Neural progenitor cell (in vitro differentiated cells): Measurements from ENCODE around the gene FUT7. TPM values are rescaled to one million over a fixed set of nuclear protein-coding genes. Genes with fewer than 3 reads are reported as not detected.

ENCODE experiments used
- DNase-seq: peaks from one replicate; pipeline ENCODE4 v3.0.0-alpha.2; 2016; ENCODE audit warnings: low spot score
- H2AFZ ChIP-seq: fragments of 200-600 bp; sonication (generic); replicated peaks from 2 replicates; pipeline ENCODE4 v1.6.1; 2016; ENCODE audit warnings: antibody characterized with exemption
- H3F3A ChIP-seq: fragments of 200-600 bp; sonication (generic); 2 replicates; pipeline ENCODE4 v1.6.1; 2016; ENCODE audit warnings: antibody characterized with exemption, low read depth
- H3K27ac ChIP-seq: fragments of 200-600 bp; sonication (generic); 2 replicates; pipeline ENCODE4 v1.5.1; 2016; ENCODE audit warnings: mild to moderate bottlenecking
- H3K27me3 ChIP-seq: fragments of 200-600 bp; sonication (generic); 2 replicates; pipeline ENCODE4 v1.6.1; 2016; ENCODE audit warnings: mild to moderate bottlenecking, moderate library complexity
- H3K36me3 ChIP-seq: fragments of 200-600 bp; sonication (generic); 2 replicates; pipeline ENCODE4 v1.5.1; 2016
- H3K4me1 ChIP-seq: fragments of 200-600 bp; sonication (generic); 2 replicates; pipeline ENCODE4 v1.6.1; 2016; ENCODE audit warnings: mixed run types
- H3K4me2 ChIP-seq: fragments of 200-600 bp; sonication (generic); 2 replicates; pipeline ENCODE4 v1.6.1; 2016
- H3K4me3 ChIP-seq: fragments of 200-600 bp; sonication (generic); 2 replicates; pipeline ENCODE4 v1.5.1; 2016
- H3K79me2 ChIP-seq: fragments of 200-600 bp; sonication (generic); 2 replicates; pipeline ENCODE4 v1.6.1; 2016; ENCODE audit warnings: low read depth
- H3K9ac ChIP-seq: fragments of 200-600 bp; sonication (generic); 2 replicates; pipeline ENCODE4 v1.6.1; 2016
- H3K9me3 ChIP-seq: fragments of 200-600 bp; sonication (generic); 2 replicates; pipeline ENCODE4 v1.5.1; 2016; ENCODE audit warnings: low read depth
- H4K20me1 ChIP-seq: fragments of 200-600 bp; sonication (generic); 2 replicates; pipeline ENCODE4 v1.6.1; 2016; ENCODE audit warnings: low read depth
- H3K27ac Mint-ChIP-seq: 3 replicates; pipeline ENCODE4 v1.8.0; 2021; ENCODE audit warnings: mixed read lengths
- H3K27me3 Mint-ChIP-seq: 2 replicates; pipeline ENCODE4 v1.8.0; 2022; ENCODE audit warnings: low read depth, mild to moderate bottlenecking, inconsistent platforms, moderate library complexity, mixed read lengths; ENCODE audit not compliant: insufficient read depth
- H3K36me3 Mint-ChIP-seq: 3 replicates; pipeline ENCODE4 v1.8.0; 2021; ENCODE audit warnings: mixed read lengths
- H3K4me1 Mint-ChIP-seq: 3 replicates; pipeline ENCODE4 v1.8.0; 2021; ENCODE audit warnings: mixed read lengths
- H3K4me3 Mint-ChIP-seq: 3 replicates; pipeline ENCODE4 v1.8.0; 2021; ENCODE audit warnings: mild to moderate bottlenecking, moderate library complexity, mixed read lengths
- H3K9me3 Mint-ChIP-seq: 3 replicates; pipeline ENCODE4 v1.8.0; 2020; ENCODE audit warnings: mixed read lengths
- CTCF ChIP-seq: fragments of 200-600 bp; sonication (generic); IDR thresholded peaks from 2 replicates; pipeline ENCODE4 v1.5.1; 2017; ENCODE audit warnings: antibody characterized with exemption, mild to moderate bottlenecking
- EZH2 ChIP-seq: fragments of 200-600 bp; sonication (generic); IDR thresholded peaks from 2 replicates; pipeline ENCODE4 v1.6.1; 2017; ENCODE audit warnings: antibody characterized with exemption, mild to moderate bottlenecking, moderate library complexity
- EZH2phosphoT487 ChIP-seq: fragments of 200-600 bp; sonication (generic); IDR thresholded peaks from 2 replicates; pipeline ENCODE4 v1.6.1; 2017; ENCODE audit warnings: antibody characterized with exemption
- total RNA-seq: library from RNA; depleted of rRNA; stranded (reverse); fragments of >200 nt; gene quantifications from 2 replicates; pipeline ENCODE4 v1.2.3, GENCODE V29; 2015; ENCODE audit warnings: low replicate concordance

Gene FUT7
- total RNA-seq, 1 donor from 2014 or later = not detected

GRCh38 chr9:137032858-137033257 lies 970 bp upstream of the FUT7 start:
- no peak overlapping the region for H3K9ac ChIP-seq

GRCh38 chr9:137030538-137031527 lies 1.1 kb downstream of the FUT7 start:
- Histone ChIP-seq H3K9me3 (no peaks in the 10 kb centered on the region), H3F3A (peaks cover 29% of the 10 kb centered on the region), H3K4me3 (no peak overlapping the region), H3K79me2 (no peaks in the 10 kb centered on the region), H3K27ac (no peak overlapping the region), H3K4me2 (no peak overlapping the region), H3K4me1 (peaks cover 8% of the 10 kb centered on the region), H3K9ac (no peak overlapping the region), H2AFZ (no peak overlapping the region), H3K36me3 (no peaks in the 10 kb centered on the region), H4K20me1 (peaks cover 5% of the 10 kb centered on the region), H3K27me3 (peaks cover 24% of the 10 kb centered on the region)
- Mint-ChIP-seq H3K27ac (no peak overlapping the region), H3K4me1 (peaks cover 9% of the 10 kb centered on the region), H3K9me3 (no peaks in the 10 kb centered on the region), H3K4me3 (no peak overlapping the region), H3K27me3 (no peaks in the 10 kb centered on the region), H3K36me3 (no peaks in the 10 kb centered on the region)
- no peak for DNase-seq
- TF ChIP-seq EZH2phosphoT487 (no peak), CTCF (no peak), EZH2 (no peak)

More at GRCh38 chr9:137032858-137033257, 970 bp upstream of the FUT7 start:
- H3K9me3 Mint-ChIP-seq = no peaks in the 10 kb centered on the region
- DNase-seq = no peak
- no peak overlapping the region for H3K4me3 Mint-ChIP-seq
- Histone ChIP-seq H3K27ac (no peak overlapping the region), H3K4me3 (no peak overlapping the region), H3K4me2 (no peak overlapping the region), H3K9me3 (no peaks in the 10 kb centered on the region), H3K79me2 (no peaks in the 10 kb centered on the region), H3K4me1 (no peaks in the 10 kb centered on the region), H3K27me3 (peaks cover 11% of the 10 kb centered on the region), H4K20me1 (no peaks in the 10 kb centered on the region), H3K36me3 (no peaks in the 10 kb centered on the region), H2AFZ (no peak overlapping the region), H3F3A (peaks cover 20% of the 10 kb centered on the region)
- H3K27me3 Mint-ChIP-seq = no peaks in the 10 kb centered on the region
- no peaks in the 10 kb centered on the region for H3K36me3 Mint-ChIP-seq
- TF ChIP-seq EZH2 = no peak
- TF ChIP-seq CTCF = no peak
- TF ChIP-seq EZH2phosphoT487 = no peak
- peaks cover 5% of the 10 kb centered on the region for H3K4me1 Mint-ChIP-seq
- no peak overlapping the region for H3K27ac Mint-ChIP-seq

GRCh38 chr9:137030006-137030405 lies 1.9 kb downstream of the FUT7 start:
- Histone ChIP-seq H3K9me3 (no peaks in the 10 kb centered on the region), H2AFZ (no peak overlapping the region), H3K9ac (no peak overlapping the region), H4K20me1 (peaks cover 5% of the 10 kb centered on the region), H3K4me2 (no peak overlapping the region), H3K27ac (no peak overlapping the region), H3K79me2 (no peaks in the 10 kb centered on the region), H3K36me3 (no peaks in the 10 kb centered on the region), H3K27me3 (peaks cover 24% of the 10 kb centered on the region), H3K4me3 (no peak overlapping the region), H3F3A (peaks cover 28% of the 10 kb centered on the region), H3K4me1 (peaks cover 13% of the 10 kb centered on the region)
- Mint-ChIP-seq H3K27me3 (no peaks in the 10 kb centered on the region), H3K4me1 (peaks cover 12% of the 10 kb centered on the region), H3K36me3 (no peaks in the 10 kb centered on the region), H3K27ac (no peak overlapping the region), H3K4me3 (peak overlapping the region; percentile 82), H3K9me3 (no peaks in the 10 kb centered on the region)
- TF ChIP-seq CTCF = no peak
- no peak for TF ChIP-seq EZH2phosphoT487
- no peak for TF ChIP-seq EZH2
- no peak for DNase-seq
